Measurements from ENCODE around the gene CLEC12A. TPM values are rescaled to one million over a fixed set of nuclear protein-coding genes. Genes with fewer than 3 reads are reported as not detected.

CLEC12A gene
- total and polyA plus RNA-seq, 2 of the 4 experiments (the other 2 are of a cell fraction): not detected

- H4K5ac ChIP-seq (ENCODE audit: low read depth, low read length): no peak overlapping the region
- no peak overlapping the region for H3K23ac ChIP-seq (ENCODE audit: low read depth, low read length)
- CTCF ChIA-PET: interaction anchor here (0.6 to 1.0 kb wide), 2 partner anchors 195 to 332 kb away, joined by 3 to 6 read pairs; no protein-coding TSS in a partner anchor
- no peaks in the 10 kb centered on the region; the same call in 1 of the 2 replicates for H3K9me1 ChIP-seq (ENCODE audit: insufficient read depth, low read length)
- H2AK5ac ChIP-seq (ENCODE audit: low read depth, low read length): no peak overlapping the region
- TF ChIP-seq RCOR1 (IDR thresholded peaks at IDR 0.05; ENCODE audit: insufficient replicate concordance, low read length): no peak
- TF ChIP-seq MXI1 (IDR thresholded peaks at IDR 0.05; ENCODE audit: borderline replicate concordance, low read depth, low read length): no peak
- TF ChIP-seq MAZ (IDR thresholded peaks at IDR 0.05; ENCODE audit: borderline replicate concordance, low read depth, low read length): no peak
- H3K9me3 ChIP-seq (ENCODE audit: control insufficient read depth, insufficient read depth, low read length): no peaks in the 10 kb centered on the region
- in situ Hi-C loops (cut with MboI; ENCODE audit: low sequenced_read_pairs) (no loop called here), dilution Hi-C loops (cut with HindIII; ENCODE audit: low sequenced_read_pairs, unreplicated experiment) (no loop called here), intact Hi-C loops (cut with micrococcal nuclease) (loop anchor here (5.0 kb wide), 1 partner anchor 198 kb away; no protein-coding TSS in a partner anchor)
- H3K79me1 ChIP-seq (ENCODE audit: low read depth in 1 of 2, low read length in 2 of 2): no peaks in the 10 kb centered on the region
- no peak overlapping the region for H3K56ac ChIP-seq (ENCODE audit: extremely low read depth, insufficient read depth, low read length)
- H4K91ac ChIP-seq (ENCODE audit: insufficient read depth, low read depth, low read length): no peak overlapping the region
- DNase-seq (no peak), ATAC-seq (ENCODE audit: low read depth) (no peak)
- no peak overlapping the region for H3K4me3 ChIP-seq (ENCODE audit: insufficient read depth, low read depth, low read length)
- no peak overlapping the region for H3K18ac ChIP-seq (ENCODE audit: low read depth, low read length)
- H3K4me2 ChIP-seq (ENCODE audit: low read depth, low read length): no peak overlapping the region
- no peak overlapping the region for H2AFZ ChIP-seq (replicated peaks; ENCODE audit: low read length, poor library complexity)
- H4K20me1 ChIP-seq (ENCODE audit: insufficient read depth, low read length): no peaks in the 10 kb centered on the region
- no peak overlapping the region for H2AK9ac ChIP-seq (replicated peaks; ENCODE audit: low read depth, low read length, poor library complexity)
- WGBS, 2 experiments (ENCODE audit: extremely low coverage in 2 of 2, insufficient read length in 1 of 2): no CpG with 5 or more reads among the region's 2 CpGs
- no peak overlapping the region for H3K9ac ChIP-seq (ENCODE audit: low read depth, low read length)
- no peak overlapping the region for H3K4ac ChIP-seq (ENCODE audit: low read depth, low read length)
- no peak overlapping the region for H2BK20ac ChIP-seq (ENCODE audit: low read depth, low read length)
- H2BK5ac ChIP-seq (ENCODE audit: low read depth, low read length, poor library complexity, severe bottlenecking): no peak overlapping the region
- no TSS peak for BruUV-seq (replicated peaks)
- no peak overlapping the region for H3K27ac ChIP-seq (ENCODE audit: insufficient read depth, low read length)
- POLR2A ChIA-PET (ENCODE audit: unreplicated experiment): no interaction called here
- no peaks in the 10 kb centered on the region for H3K4me1 ChIP-seq (ENCODE audit: control insufficient read depth, insufficient read depth, low read length)
- no peak overlapping the region for H2BK120ac ChIP-seq (ENCODE audit: low read depth, low read length)
- peaks cover 9% of the 10 kb centered on the region for H3K27me3 ChIP-seq (ENCODE audit: control insufficient read depth, insufficient read depth, low read length)
- no peak overlapping the region for H4K8ac ChIP-seq (ENCODE audit: low read depth in 2 of 2, low read length in 2 of 2)
- no peak overlapping the region for H3K14ac ChIP-seq (replicated peaks; ENCODE audit: low read depth, low read length)
- H2BK15ac ChIP-seq (ENCODE audit: low read depth, low read length): no peak overlapping the region
- H3K36me3 ChIP-seq (ENCODE audit: control insufficient read depth, insufficient read depth, low read length): no peaks in the 10 kb centered on the region
These were observed 26.8 kb upstream of the CLEC12A start for GRCh38 chr12:9944391-9944790.

Data from IMR-90 (cell line).